ENCODE results near the gene BCKDK. TPM values are rescaled to one million over a fixed set of nuclear protein-coding genes. Genes with fewer than 3 reads are reported as not detected.
"Not testable (repeated sequence)": the region's sequence is repeated elsewhere in the genome, so short reads cannot be mapped to it uniquely, and the experiment has no call there.

The BCKDK gene
- total RNA-seq, 2 donors from 2014 or later, result 48.6 to 98.3 TPM

- Mint-ChIP-seq H3K4me1 (no peaks in the 10 kb centered on the region), H3K9me3 (no peaks in the 10 kb centered on the region), H3K27ac (no peak overlapping the region), H3K27me3 (no peaks in the 10 kb centered on the region), H3K4me3 (no peak overlapping the region), H3K36me3 (ENCODE audit: low read depth) (peaks cover 19% of the 10 kb centered on the region)
- no peak for ATAC-seq (replicated peaks)
Measured at GRCh38 chr16:31132303-31132979, 24.3 kb downstream of the BCKDK start.

GRCh38 chr16:31133046-31133501 is 24.9 kb downstream of the BCKDK start:
- peak overlapping the region; percentile 18 for H3K27ac Mint-ChIP-seq
- H3K27me3 Mint-ChIP-seq, result no peaks in the 10 kb centered on the region
- no peak for ATAC-seq (replicated peaks)
- no peaks in the 10 kb centered on the region for H3K9me3 Mint-ChIP-seq
- no peak overlapping the region for H3K4me3 Mint-ChIP-seq
- peaks cover 13% of the 10 kb centered on the region for H3K36me3 Mint-ChIP-seq (ENCODE audit: low read depth)
- H3K4me1 Mint-ChIP-seq, result peaks cover under 1% of the 10 kb centered on the region

GRCh38 chr16:31134091-31134571 is 25.9 kb downstream of the BCKDK start:
- Mint-ChIP-seq H3K36me3 (ENCODE audit: low read depth) (peaks cover 13% of the 10 kb centered on the region), H3K27me3 (no peaks in the 10 kb centered on the region), H3K4me1 (peaks cover 3% of the 10 kb centered on the region), H3K27ac (peak overlapping the region; percentile 18), H3K9me3 (no peaks in the 10 kb centered on the region), H3K4me3 (no peak overlapping the region)
- no peak for ATAC-seq (replicated peaks)

GRCh38 chr16:31134625-31135534 is 26.7 kb downstream of the BCKDK start:
- no peaks in the 10 kb centered on the region for H3K9me3 Mint-ChIP-seq
- no peaks in the 10 kb centered on the region for H3K27me3 Mint-ChIP-seq
- H3K27ac Mint-ChIP-seq, result no peak overlapping the region
- no peak for ATAC-seq (replicated peaks)
- H3K4me3 Mint-ChIP-seq, result no peak overlapping the region
- peaks cover 3% of the 10 kb centered on the region for H3K4me1 Mint-ChIP-seq
- peaks cover 13% of the 10 kb centered on the region for H3K36me3 Mint-ChIP-seq (ENCODE audit: low read depth)

GRCh38 chr16:31135535-31136286 is 27.5 kb downstream of the BCKDK start, which contains the start of gene PRSS8:
PRSS8 (minus strand) TSS chr16:31135727; CDS start chr16:31135498, 229 bp downstream.
- Mint-ChIP-seq H3K27me3 (no peaks in the 10 kb centered on the region), H3K4me3 (no peak within 1 kb of the TSS), H3K9me3 (no peaks in the 10 kb centered on the region), H3K36me3 (ENCODE audit: low read depth) (peaks cover 8% of the 10 kb centered on the region), H3K4me1 (peaks cover 3% of the 10 kb centered on the region), H3K27ac (no peak within 1 kb of the TSS)
- no peak for ATAC-seq (replicated peaks)

- H3K9me3 Mint-ChIP-seq, result no peaks in the 10 kb centered on the region
Measured at GRCh38 chr16:31136287-31136662, 28.1 kb downstream of the BCKDK start.

GRCh38 chr16:31136822-31137499 is 28.8 kb downstream of the BCKDK start:
- H3K27ac Mint-ChIP-seq; H3K27me3 Mint-ChIP-seq; H3K36me3 Mint-ChIP-seq (ENCODE audit: low read depth); ATAC-seq (replicated peaks); H3K4me1 Mint-ChIP-seq; H3K4me3 Mint-ChIP-seq; H3K9me3 Mint-ChIP-seq: not testable (repeated sequence)

More at GRCh38 chr16:31136287-31136662, 28.1 kb downstream of the BCKDK start:
- H3K27ac Mint-ChIP-seq, result no peak overlapping the region
- no peak for ATAC-seq (replicated peaks)
- no peaks in the 10 kb centered on the region for H3K27me3 Mint-ChIP-seq
- H3K4me3 Mint-ChIP-seq, result no peak overlapping the region
- H3K36me3 Mint-ChIP-seq (ENCODE audit: low read depth), result peaks cover 3% of the 10 kb centered on the region
- H3K4me1 Mint-ChIP-seq, result peaks cover 3% of the 10 kb centered on the region

GRCh38 chr16:31138621-31139578 is 30.7 kb downstream of the BCKDK start:
- Mint-ChIP-seq H3K9me3 (no peaks in the 10 kb centered on the region), H3K36me3 (ENCODE audit: low read depth) (no peaks in the 10 kb centered on the region), H3K4me3 (no peak overlapping the region), H3K27ac (peak overlapping the region; percentile 63), H3K27me3 (no peaks in the 10 kb centered on the region), H3K4me1 (peaks cover 9% of the 10 kb centered on the region)
- no peak for ATAC-seq (replicated peaks)

- not testable (repeated sequence) for H3K4me1 Mint-ChIP-seq; ATAC-seq (replicated peaks)
Measured at GRCh38 chr16:31141071-31141469, 32.9 kb downstream of the BCKDK start.

GRCh38 chr16:31141489-31142108 is 33.4 kb downstream of the BCKDK start:
- Mint-ChIP-seq H3K9me3 (no peaks in the 10 kb centered on the region), H3K36me3 (ENCODE audit: low read depth) (no peaks in the 10 kb centered on the region), H3K27me3 (no peaks in the 10 kb centered on the region), H3K27ac (peak overlapping the region; percentile 82), H3K4me3 (peak overlapping the region; percentile 77), H3K4me1 (peaks cover 9% of the 10 kb centered on the region)
- ATAC-seq (replicated peaks), result no peak

More at GRCh38 chr16:31141071-31141469, 32.9 kb downstream of the BCKDK start:
- not testable (repeated sequence) for H3K27me3 Mint-ChIP-seq; H3K9me3 Mint-ChIP-seq; H3K36me3 Mint-ChIP-seq (ENCODE audit: low read depth); H3K27ac Mint-ChIP-seq
- peak overlapping the region; percentile 77 for H3K4me3 Mint-ChIP-seq

- Mint-ChIP-seq H3K27ac (peak overlapping the region; percentile 82), H3K4me3 (peak overlapping the region; percentile 77), H3K27me3 (no peaks in the 10 kb centered on the region), H3K4me1 (peaks cover 9% of the 10 kb centered on the region), H3K36me3 (ENCODE audit: low read depth) (no peaks in the 10 kb centered on the region), H3K9me3 (no peaks in the 10 kb centered on the region)
- peak; percentile 91 for ATAC-seq (replicated peaks)
Measured at GRCh38 chr16:31142109-31143010, 34.2 kb downstream of the BCKDK start.

All from activated T-helper 17 cell treated with anti-CD3 and anti-CD28 coated beads, Interleukin-2, amount 50 U/mL, for 72 hours (primary cell).